NCI-H69 (cell line): ENCODE results near the gene SELENOM.
A peak's percentile ranks its signal among the peaks of the same experiment; 100 is the strongest.
"Not testable (repeated sequence)": the region's sequence is repeated elsewhere in the genome, so short reads cannot be mapped to it uniquely, and the experiment has no call there.

Experiments
- DNase-seq: peaks from one replicate; lab custom pipeline; 2025; lab: John Stamatoyannopoulos, UW

The SELENOM gene

DNA sequence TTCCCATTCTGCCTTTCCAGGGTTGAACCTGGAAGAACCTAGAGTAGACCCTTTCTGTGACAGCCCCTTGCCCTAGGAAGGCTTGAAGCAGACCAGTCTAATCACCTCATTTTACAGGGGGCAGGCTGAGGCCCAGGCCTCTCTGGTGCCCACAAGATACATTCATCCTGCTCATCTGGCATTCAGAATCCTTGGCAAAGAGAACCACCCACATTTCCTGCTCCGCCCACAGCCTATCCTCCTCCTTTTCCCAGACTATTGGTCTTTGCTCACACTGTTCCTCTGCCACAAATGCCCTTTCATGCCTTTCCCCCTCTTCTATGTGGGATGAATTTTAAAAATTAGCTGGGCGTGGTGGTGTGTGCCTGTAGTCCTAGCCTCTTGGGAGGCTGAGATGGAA lies 29.0 kb downstream of the SELENOM start:
- peak; percentile 8 for DNase-seq

DNA sequence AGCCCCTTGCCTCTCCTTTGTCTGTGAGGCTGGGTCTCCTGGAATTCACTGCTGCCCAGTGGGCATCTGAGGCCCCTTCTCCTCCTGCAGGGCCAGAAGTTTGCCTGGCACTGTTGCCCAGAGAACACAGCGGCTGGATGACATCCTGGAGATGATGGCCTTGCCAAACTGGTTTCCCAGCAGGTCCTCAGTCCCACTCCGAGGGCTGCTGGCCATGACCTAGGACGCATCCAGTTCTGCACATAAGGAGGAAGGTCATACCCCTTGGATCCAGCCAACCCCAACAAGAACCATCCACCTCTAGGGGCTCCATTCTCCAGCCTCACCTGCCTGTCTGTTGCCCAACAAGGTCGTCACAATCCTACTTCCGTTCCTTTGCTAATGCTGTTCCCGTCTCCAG lies 29.7 kb downstream of the SELENOM start:
- DNase-seq = no peak

DNA sequence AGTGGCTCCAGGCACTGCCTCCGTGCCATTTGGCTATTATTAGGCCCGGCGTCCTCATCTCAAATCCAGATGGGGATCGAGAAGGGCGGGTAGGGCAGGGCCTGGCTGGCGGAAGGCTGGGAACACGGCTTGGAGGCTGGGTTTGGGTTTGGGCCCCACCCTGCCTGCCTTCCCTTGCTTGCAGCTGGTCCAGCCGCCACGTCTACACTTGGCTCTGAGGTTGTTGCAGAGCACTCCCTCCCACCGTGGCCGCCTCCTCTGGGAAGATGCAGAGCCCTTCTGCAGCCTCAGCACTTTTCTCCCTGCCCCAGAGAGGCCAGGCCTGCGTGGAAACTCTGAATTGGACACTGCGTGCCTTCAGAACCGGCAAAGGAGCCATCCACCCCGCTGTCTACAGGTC lies 31.4 kb downstream of the SELENOM start:
- no peak for DNase-seq

DNA sequence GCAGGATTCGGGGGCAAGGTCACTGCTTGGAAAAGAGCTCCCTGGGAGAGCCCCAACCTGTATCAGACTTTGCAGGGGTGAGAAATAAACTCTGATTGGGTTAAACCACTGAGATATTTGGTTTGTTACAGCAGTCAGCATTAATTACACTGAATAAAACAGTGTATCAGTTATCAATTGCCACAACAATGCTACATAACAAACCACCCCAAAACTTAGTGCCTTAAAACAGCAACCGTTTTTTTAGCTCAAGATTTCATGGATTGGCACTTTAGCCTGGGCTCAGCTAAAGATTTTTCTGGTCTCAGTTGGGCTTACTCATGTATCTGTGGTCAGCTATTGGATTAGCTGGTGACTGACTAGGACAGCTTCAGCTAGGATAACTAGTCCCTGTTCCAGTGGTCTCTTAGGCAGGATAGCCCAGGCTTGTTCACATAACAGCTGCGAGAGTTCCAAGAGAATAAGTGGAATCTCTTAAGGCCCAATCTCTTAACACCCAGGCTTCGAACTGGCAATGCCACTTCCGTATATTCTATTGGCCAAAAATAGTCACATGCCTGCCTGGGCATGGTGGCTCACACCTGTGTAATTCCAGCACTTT lies 33.7 kb downstream of the SELENOM start:
- DNase-seq = not testable (repeated sequence)

DNA sequence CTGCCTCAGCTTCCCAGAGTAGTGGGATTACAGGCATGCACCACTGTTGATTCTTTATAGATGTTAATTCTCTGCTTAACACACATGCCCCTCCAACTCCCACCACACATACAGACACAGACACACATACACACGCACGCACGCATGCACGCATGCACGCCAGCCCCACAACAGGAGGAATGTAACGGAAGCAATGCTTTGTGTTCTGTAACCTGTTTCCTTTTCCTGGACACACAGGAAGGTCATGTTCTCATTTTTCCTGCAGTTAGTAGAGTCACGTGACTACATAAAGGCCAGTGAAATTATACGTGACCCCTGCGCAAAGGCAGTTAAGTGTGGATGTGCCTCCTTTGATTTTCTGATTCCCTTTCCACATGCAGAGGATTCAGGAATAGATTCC lies 34.2 kb downstream of the SELENOM start:
- DNase-seq = not testable (repeated sequence)

DNA sequence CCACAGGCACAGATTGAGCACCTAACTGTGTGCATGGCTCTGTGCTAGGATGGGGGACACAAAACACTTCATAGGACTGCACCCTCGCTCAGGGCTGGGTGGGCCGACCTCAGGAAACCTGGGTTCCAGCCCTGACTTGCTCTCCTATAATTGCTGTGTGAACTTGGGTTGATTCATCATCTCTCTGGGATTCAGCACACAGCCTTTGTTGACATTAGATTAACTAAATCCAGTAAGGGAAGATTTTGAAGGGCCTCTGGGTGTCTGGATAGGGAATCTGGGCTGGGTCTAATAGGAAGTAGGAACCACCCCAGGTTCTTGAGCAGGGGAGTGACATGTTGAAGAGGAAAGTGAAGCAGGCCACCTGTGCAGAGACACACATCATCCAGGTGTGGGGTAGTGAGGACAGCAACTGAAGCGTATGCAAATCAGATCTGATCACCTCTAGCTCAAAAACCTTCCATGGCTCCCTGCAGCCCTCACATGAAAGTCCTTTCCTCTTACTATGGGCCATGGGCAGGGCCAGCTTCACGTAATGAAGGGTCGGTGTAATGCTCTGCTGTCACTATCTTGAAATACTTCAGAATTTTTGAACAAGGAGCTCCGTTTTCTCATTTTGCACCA lies 37.6 kb downstream of the SELENOM start:
- DNase-seq = not testable (repeated sequence)

DNA sequence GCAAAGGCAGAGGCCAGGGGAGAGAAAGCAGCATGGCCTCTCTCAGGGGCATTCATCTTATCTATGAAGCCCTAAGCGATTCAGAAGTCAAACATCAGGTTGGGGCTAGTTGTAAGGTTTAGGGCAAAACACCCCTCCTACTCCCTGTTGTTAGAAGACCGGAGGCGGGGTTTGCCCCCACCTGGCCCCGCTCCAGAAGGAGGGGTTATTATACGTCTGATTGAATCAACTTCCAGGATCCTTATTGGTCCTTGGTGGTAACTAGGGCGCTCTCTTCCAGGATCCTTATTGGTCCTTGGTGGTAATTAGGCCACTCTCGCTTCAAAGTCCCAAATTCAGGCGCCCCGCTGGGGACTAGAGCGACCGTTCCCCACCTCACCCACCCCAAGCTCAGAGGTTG lies 38.4 kb downstream of the SELENOM start:
- peak; percentile 55 for DNase-seq

GRCh38 chr22:31064369-31064768 lies 43.0 kb downstream of the SELENOM start:
- DNase-seq = no peak

DNA sequence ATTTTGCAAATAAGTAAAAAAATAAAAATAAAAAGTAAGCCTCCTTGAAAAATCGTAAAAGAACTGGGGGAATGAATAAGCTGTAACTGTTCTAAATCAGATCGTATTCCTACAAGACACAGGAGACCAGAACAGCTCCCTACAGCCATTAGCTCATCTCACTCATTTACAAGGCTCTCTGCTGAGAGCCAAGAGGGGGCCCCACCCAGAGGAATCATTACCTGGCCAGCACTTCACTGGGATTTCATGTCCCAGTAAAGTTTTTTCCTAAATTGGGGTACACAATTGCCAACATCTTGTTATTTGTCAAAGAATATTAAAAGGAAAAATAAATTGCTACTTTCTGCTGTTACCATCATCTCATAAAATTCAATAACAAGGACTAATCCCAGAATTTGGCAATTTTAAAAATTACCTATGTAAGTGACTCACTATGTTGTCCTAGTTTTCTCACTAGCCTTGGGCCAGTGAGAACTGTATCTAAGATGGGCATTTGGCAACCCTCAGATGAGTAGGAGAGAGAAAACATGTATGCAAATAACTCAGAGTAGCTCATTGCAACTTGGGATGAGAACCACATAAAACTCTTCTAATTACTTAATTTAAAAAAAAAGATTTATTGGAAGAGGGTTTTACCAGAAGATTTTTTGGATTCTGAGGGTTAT lies 44.7 kb downstream of the SELENOM start:
- DNase-seq = no peak

DNA sequence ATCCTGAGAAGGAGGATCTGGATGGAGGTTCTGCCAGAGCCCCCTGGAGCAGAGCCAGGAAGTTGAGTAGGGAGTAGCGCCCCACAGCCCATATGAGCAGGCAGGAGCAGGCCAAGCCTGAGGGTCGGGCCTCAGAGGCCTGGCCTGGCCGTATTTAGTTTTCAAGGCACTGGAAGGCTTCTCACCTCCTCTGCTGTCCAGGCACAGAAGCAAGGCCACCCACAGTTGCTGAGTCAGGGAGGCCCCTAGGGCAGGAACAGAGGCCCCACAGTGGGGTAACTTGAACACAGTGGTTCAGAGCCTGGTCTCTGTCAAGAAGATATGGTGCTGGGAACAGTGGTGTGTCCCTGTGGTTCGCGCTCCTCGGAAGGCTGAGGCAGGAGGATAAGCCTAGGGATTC lies 47.7 kb downstream of the SELENOM start:
- DNase-seq = not testable (repeated sequence)

GRCh38 chr22:31056986-31057599 lies 50.3 kb downstream of the SELENOM start:
- no peak for DNase-seq

- DNase-seq = peak; percentile 93
Observed at GRCh38 chr22:31055635-31056159, 51.7 kb downstream of the SELENOM start.

DNA sequence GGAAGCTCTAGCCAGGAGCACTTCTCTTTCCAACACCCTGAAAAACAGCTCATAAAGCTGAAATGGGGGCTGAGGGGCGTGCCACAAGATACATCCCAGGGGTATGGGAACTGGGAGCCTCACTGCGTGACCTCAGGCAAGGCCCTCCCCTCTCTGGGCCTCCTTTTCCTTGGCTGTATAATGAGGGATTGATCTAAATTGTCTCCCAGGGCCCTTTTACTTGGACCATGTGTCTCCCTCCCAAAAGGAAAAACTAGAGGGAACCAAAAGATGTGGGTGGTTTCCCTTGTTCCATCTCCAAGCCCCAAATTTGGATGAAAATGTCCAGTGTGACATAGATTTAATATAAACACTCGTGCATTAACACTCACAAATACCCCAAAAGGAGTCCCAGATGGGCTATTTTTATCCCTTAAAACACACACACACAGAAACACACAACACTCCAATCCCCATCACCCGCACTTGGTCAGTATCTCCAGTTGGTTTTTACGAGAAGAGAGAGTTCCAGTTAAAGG lies 52.2 kb downstream of the SELENOM start:
- DNase-seq = no peak
